ENCODE measurements around the gene ASIC2. TPM values are rescaled to one million over a fixed set of nuclear protein-coding genes. Genes with fewer than 3 reads are reported as not detected.

The ASIC2 gene
- total and polyA plus RNA-seq, 2 experiments from 2014 or later: 0.52 to 2.8 TPM

DNA sequence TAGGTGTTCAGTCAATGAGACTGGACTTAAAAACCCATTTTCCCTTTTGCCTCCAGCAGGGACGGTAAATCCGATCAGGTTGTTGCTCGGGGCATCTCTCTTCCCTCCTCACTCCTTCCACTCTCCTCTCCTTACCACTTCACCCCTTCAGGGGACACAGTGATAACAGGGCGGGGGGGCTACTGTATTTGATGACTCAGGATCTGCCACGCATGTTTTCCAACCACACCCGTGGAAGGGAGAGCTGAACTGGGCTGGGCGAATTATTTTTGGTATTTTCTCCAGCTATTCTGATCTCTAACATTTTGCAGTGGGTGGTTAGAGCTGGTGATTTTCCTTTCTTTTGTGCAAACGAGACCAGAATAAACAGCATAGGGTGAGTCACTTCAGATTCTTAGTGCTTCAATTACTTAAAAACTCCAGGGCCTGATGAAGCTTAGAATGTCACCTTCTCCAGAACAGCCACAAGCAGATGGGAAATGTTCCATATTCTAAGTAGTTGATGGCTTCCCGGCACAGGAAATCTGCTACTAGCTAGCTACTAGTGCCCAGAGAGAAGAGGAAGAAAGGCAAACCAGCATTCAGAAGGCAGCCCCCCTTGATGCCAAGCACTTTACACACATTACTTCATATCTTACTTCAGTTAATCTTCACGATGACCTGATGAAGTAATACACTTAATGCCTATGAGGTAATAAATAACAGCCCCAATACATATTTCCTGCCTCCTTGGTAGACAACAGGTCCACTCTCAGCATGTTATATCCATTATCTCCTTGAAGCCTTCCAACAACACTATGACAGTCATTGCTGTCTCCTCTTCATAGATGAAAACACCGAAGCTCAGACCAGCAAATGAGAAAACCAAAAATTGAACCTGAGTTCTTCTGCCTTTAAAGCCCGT is 74.1 kb downstream of the ASIC2 start:
- Histone ChIP-seq H3K27me3 (ENCODE audit: insufficient read depth) (no peaks in the 10 kb centered on the region), H3K4me1 (ENCODE audit: insufficient read depth) (no peaks in the 10 kb centered on the region), H4K20me1 (replicated peaks; ENCODE audit: insufficient read depth) (no peaks in the 10 kb centered on the region), H3K79me2 (replicated peaks; ENCODE audit: insufficient read depth) (no peaks in the 10 kb centered on the region), H3K36me3 (ENCODE audit: insufficient read depth) (no peaks in the 10 kb centered on the region), H2AFZ (no peak overlapping the region), H3K9me2 (ENCODE audit: insufficient read depth) (no peaks in the 10 kb centered on the region), H3K4me2 (no peak overlapping the region), H3F3A (replicated peaks; ENCODE audit: low read depth) (no peaks in the 10 kb centered on the region), H3K4me3 (no peak overlapping the region), H3K27ac (ENCODE audit: low read depth) (no peak overlapping the region)
- TF ChIP-seq STAT1 (IDR thresholded peaks at IDR 0.05; ENCODE audit: unreplicated experiment) (no peak), NANOG (IDR thresholded peaks at IDR 0.05; ENCODE audit: borderline replicate concordance) (no peak), EZH2 (IDR thresholded peaks at IDR 0.05; ENCODE audit: low read depth, unreplicated experiment) (no peak), ZNF331 (CRISPR knock-in tag; IDR thresholded peaks at IDR 0.05; ENCODE audit: low read depth) (no peak), EZH2phosphoT487 (IDR thresholded peaks at IDR 0.05; ENCODE audit: unreplicated experiment) (no peak), CREB1 (CRISPR knock-in tag; IDR thresholded peaks at IDR 0.05; ENCODE audit: low read depth) (no peak), ZNF114 (CRISPR knock-in tag; IDR thresholded peaks at IDR 0.05) (no peak), JUNB (IDR thresholded peaks at IDR 0.05; ENCODE audit: unreplicated experiment) (no peak), POLR2AphosphoS5 (IDR thresholded peaks at IDR 0.05; ENCODE audit: low read depth) (no peak)
- TF ChIP-seq, protein P1, sequence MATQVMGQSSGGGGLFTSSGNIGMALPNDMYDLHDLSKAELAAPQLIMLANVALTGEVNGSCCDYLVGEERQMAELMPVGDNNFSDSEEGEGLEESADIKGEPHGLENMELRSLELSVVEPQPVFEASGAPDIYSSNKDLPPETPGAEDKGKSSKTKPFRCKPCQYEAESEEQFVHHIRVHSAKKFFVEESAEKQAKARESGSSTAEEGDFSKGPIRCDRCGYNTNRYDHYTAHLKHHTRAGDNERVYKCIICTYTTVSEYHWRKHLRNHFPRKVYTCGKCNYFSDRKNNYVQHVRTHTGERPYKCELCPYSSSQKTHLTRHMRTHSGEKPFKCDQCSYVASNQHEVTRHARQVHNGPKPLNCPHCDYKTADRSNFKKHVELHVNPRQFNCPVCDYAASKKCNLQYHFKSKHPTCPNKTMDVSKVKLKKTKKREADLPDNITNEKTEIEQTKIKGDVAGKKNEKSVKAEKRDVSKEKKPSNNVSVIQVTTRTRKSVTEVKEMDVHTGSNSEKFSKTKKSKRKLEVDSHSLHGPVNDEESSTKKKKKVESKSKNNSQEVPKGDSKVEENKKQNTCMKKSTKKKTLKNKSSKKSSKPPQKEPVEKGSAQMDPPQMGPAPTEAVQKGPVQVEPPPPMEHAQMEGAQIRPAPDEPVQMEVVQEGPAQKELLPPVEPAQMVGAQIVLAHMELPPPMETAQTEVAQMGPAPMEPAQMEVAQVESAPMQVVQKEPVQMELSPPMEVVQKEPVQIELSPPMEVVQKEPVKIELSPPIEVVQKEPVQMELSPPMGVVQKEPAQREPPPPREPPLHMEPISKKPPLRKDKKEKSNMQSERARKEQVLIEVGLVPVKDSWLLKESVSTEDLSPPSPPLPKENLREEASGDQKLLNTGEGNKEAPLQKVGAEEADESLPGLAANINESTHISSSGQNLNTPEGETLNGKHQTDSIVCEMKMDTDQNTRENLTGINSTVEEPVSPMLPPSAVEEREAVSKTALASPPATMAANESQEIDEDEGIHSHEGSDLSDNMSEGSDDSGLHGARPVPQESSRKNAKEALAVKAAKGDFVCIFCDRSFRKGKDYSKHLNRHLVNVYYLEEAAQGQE (IDR thresholded peaks at IDR 0.05; ENCODE audit: unreplicated experiment): no peak
- TF ChIP-seq, protein P2, sequence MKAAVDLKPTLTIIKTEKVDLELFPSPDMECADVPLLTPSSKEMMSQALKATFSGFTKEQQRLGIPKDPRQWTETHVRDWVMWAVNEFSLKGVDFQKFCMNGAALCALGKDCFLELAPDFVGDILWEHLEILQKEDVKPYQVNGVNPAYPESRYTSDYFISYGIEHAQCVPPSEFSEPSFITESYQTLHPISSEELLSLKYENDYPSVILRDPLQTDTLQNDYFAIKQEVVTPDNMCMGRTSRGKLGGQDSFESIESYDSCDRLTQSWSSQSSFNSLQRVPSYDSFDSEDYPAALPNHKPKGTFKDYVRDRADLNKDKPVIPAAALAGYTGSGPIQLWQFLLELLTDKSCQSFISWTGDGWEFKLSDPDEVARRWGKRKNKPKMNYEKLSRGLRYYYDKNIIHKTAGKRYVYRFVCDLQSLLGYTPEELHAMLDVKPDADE (IDR thresholded peaks at IDR 0.05): no peak
- TF ChIP-seq, protein P3, sequence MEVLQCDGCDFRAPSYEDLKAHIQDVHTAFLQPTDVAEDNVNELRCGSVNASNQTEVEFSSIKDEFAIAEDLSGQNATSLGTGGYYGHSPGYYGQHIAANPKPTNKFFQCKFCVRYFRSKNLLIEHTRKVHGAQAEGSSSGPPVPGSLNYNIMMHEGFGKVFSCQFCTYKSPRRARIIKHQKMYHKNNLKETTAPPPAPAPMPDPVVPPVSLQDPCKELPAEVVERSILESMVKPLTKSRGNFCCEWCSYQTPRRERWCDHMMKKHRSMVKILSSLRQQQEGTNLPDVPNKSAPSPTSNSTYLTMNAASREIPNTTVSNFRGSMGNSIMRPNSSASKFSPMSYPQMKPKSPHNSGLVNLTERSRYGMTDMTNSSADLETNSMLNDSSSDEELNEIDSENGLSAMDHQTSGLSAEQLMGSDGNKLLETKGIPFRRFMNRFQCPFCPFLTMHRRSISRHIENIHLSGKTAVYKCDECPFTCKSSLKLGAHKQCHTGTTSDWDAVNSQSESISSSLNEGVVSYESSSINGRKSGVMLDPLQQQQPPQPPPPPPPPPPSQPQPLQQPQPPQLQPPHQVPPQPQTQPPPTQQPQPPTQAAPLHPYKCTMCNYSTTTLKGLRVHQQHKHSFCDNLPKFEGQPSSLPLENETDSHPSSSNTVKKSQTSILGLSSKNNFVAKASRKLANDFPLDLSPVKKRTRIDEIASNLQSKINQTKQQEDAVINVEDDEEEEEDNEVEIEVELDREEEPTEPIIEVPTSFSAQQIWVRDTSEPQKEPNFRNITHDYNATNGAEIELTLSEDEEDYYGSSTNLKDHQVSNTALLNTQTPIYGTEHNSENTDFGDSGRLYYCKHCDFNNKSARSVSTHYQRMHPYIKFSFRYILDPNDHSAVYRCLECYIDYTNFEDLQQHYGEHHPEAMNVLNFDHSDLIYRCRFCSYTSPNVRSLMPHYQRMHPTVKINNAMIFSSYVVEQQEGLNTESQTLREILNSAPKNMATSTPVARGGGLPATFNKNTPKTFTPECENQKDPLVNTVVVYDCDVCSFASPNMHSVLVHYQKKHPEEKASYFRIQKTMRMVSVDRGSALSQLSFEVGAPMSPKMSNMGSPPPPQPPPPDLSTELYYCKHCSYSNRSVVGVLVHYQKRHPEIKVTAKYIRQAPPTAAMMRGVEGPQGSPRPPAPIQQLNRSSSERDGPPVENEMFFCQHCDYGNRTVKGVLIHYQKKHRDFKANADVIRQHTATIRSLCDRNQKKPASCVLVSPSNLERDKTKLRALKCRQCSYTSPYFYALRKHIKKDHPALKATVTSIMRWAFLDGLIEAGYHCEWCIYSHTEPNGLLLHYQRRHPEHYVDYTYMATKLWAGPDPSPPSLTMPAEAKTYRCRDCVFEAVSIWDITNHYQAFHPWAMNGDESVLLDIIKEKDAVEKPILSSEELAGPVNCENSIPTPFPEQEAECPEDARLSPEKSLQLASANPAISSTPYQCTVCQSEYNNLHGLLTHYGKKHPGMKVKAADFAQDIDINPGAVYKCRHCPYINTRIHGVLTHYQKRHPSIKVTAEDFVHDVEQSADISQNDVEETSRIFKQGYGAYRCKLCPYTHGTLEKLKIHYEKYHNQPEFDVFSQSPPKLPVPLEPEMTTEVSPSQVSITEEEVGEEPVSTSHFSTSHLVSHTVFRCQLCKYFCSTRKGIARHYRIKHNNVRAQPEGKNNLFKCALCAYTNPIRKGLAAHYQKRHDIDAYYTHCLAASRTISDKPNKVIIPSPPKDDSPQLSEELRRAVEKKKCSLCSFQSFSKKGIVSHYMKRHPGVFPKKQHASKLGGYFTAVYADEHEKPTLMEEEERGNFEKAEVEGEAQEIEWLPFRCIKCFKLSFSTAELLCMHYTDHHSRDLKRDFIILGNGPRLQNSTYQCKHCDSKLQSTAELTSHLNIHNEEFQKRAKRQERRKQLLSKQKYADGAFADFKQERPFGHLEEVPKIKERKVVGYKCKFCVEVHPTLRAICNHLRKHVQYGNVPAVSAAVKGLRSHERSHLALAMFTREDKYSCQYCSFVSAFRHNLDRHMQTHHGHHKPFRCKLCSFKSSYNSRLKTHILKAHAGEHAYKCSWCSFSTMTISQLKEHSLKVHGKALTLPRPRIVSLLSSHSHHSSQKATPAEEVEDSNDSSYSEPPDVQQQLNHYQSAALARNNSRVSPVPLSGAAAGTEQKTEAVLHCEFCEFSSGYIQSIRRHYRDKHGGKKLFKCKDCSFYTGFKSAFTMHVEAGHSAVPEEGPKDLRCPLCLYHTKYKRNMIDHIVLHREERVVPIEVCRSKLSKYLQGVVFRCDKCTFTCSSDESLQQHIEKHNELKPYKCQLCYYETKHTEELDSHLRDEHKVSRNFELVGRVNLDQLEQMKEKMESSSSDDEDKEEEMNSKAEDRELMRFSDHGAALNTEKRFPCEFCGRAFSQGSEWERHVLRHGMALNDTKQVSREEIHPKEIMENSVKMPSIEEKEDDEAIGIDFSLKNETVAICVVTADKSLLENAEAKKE (CRISPR knock-in tag; IDR thresholded peaks at IDR 0.05): no peak
- TF ChIP-seq, protein P4, sequence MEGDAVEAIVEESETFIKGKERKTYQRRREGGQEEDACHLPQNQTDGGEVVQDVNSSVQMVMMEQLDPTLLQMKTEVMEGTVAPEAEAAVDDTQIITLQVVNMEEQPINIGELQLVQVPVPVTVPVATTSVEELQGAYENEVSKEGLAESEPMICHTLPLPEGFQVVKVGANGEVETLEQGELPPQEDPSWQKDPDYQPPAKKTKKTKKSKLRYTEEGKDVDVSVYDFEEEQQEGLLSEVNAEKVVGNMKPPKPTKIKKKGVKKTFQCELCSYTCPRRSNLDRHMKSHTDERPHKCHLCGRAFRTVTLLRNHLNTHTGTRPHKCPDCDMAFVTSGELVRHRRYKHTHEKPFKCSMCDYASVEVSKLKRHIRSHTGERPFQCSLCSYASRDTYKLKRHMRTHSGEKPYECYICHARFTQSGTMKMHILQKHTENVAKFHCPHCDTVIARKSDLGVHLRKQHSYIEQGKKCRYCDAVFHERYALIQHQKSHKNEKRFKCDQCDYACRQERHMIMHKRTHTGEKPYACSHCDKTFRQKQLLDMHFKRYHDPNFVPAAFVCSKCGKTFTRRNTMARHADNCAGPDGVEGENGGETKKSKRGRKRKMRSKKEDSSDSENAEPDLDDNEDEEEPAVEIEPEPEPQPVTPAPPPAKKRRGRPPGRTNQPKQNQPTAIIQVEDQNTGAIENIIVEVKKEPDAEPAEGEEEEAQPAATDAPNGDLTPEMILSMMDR (conservative IDR thresholded peaks at IDR 0.05; ENCODE audit: low read depth in 2 of 2): no peak
- Mint-ChIP-seq H3K4me1 (no peaks in the 10 kb centered on the region; the same call in 2 of the 3 replicates), H3K27ac (no peak overlapping the region), H3K9me3 (no peaks in the 10 kb centered on the region), H3K36me3 (ENCODE audit: low read depth) (no peaks in the 10 kb centered on the region), H3K27me3 (ENCODE audit: insufficient read depth, low read depth, poor library complexity) (peaks cover 5% of the 10 kb centered on the region), H3K4me3 (no peak overlapping the region)
- DNase-seq (ENCODE audit: low spot score): no peak
- ATAC-seq: no peak
